HL-60 (cell line): ENCODE measurements around the gene CDC23.

ENCODE experiments used
- GABPA ChIP-seq: IDR thresholded peaks from 2 replicates; pipeline ENCODE4 v1.6.1; 2012; ENCODE audit warnings: low read depth
- TF ChIP-seq, protein P1 (sequence below): IDR thresholded peaks from one replicate; pipeline ENCODE4 v1.5.1; 2011; ENCODE audit warnings: low read length, control low read depth, inconsistent platforms; ENCODE audit not compliant: insufficient read depth

DNA sequence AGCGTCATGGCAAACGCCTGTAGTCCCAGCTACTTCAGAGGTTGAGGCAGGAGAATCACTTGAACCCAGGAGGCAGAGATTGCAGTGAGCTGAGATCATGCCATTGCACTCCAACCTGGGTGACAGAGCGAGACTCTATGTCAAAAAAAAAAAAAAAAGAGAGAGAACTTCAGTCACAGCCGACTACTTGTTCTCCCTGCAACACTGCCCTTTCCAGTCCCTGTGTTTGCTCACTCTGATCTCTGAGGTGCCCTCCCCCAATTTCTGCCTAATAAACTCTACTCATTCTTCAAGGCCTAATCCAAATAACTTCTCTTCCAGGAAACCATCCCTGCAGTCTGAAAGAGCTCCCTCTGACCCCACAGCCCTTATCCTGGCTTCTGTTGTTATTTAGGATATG, 33.2 kb upstream of the CDC23 start:
- TF ChIP-seq, protein P1, sequence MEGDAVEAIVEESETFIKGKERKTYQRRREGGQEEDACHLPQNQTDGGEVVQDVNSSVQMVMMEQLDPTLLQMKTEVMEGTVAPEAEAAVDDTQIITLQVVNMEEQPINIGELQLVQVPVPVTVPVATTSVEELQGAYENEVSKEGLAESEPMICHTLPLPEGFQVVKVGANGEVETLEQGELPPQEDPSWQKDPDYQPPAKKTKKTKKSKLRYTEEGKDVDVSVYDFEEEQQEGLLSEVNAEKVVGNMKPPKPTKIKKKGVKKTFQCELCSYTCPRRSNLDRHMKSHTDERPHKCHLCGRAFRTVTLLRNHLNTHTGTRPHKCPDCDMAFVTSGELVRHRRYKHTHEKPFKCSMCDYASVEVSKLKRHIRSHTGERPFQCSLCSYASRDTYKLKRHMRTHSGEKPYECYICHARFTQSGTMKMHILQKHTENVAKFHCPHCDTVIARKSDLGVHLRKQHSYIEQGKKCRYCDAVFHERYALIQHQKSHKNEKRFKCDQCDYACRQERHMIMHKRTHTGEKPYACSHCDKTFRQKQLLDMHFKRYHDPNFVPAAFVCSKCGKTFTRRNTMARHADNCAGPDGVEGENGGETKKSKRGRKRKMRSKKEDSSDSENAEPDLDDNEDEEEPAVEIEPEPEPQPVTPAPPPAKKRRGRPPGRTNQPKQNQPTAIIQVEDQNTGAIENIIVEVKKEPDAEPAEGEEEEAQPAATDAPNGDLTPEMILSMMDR = no peak
- no peak for TF ChIP-seq GABPA
